HG03521 (cell line): ENCODE data around the gene CCNI.
"Not testable (repeated sequence)": the region's sequence is repeated elsewhere in the genome, so short reads cannot be mapped to it uniquely, and the experiment has no call there.

Experiments used
- ATAC-seq: cut with Tn5 transposase; IDR thresholded peaks from one replicate; pipeline ENCODE4 v1.9.1; 2021; ENCODE audit warnings: mild to moderate bottlenecking, moderate library complexity; ENCODE audit not compliant: unreplicated experiment

CCNI gene

GRCh38 chr4:77075869-77076799 is at the start of gene CCNI:
TSS of gene CCNI (minus strand) at chr4:77075989. CDS start at chr4:77066362, 9,627 bp downstream.
- peak; percentile 68 for ATAC-seq

GRCh38 chr4:77124576-77124975 is 48.8 kb upstream of the CCNI start:
- no peak for ATAC-seq

- ATAC-seq, result no peak
Observed at GRCh38 chr4:77123411-77123810, 47.6 kb upstream of the CCNI start.

GRCh38 chr4:77122656-77123055 is 46.9 kb upstream of the CCNI start:
- no peak for ATAC-seq

GRCh38 chr4:77121736-77122240 is 46.0 kb upstream of the CCNI start:
- ATAC-seq, result no peak

- ATAC-seq, result peak; percentile 59
Observed at GRCh38 chr4:77120886-77121508, 45.2 kb upstream of the CCNI start.

GRCh38 chr4:77117721-77118120 is 41.9 kb upstream of the CCNI start:
- no peak for ATAC-seq

- ATAC-seq, result no peak
Observed at GRCh38 chr4:77113069-77113468, 37.3 kb upstream of the CCNI start.

- ATAC-seq, result no peak
Observed at GRCh38 chr4:77110730-77111129, 34.9 kb upstream of the CCNI start.

GRCh38 chr4:77104791-77105540 is 29.2 kb upstream of the CCNI start:
- no peak for ATAC-seq

GRCh38 chr4:77104388-77104787 is 28.6 kb upstream of the CCNI start:
- no peak for ATAC-seq

- no peak for ATAC-seq
Observed at GRCh38 chr4:77100234-77100633, 24.4 kb upstream of the CCNI start.

- no peak for ATAC-seq
Observed at GRCh38 chr4:77097611-77098010, 21.8 kb upstream of the CCNI start.

GRCh38 chr4:77095101-77095821 is 19.5 kb upstream of the CCNI start:
- peak; percentile 99 for ATAC-seq

- ATAC-seq, result no peak
Observed at GRCh38 chr4:77094496-77094895, 18.7 kb upstream of the CCNI start.

- ATAC-seq, result no peak
Observed at GRCh38 chr4:77093401-77093800, 17.6 kb upstream of the CCNI start.

GRCh38 chr4:77092975-77093374 is 17.2 kb upstream of the CCNI start:
- ATAC-seq, result no peak

GRCh38 chr4:77089866-77090265 is 14.1 kb upstream of the CCNI start:
- ATAC-seq, result no peak

- ATAC-seq, result not testable (repeated sequence)
Observed at GRCh38 chr4:77087027-77087426, 11.2 kb upstream of the CCNI start.

GRCh38 chr4:77084019-77084639 is 8.3 kb upstream of the CCNI start:
- no peak for ATAC-seq
